Stimulated activated naive CD8-positive, alpha-beta T cell treated with anti-CD3 and anti-CD28 coated beads, Interleukin-15, Interleukin-2, amounts not matched to agents 100 U/mL and 50 U/mL, for 24 hours (primary cell): ENCODE data around the gene CGN.

Source experiments
- ATAC-seq: fragments of 150-1000 bp; cut with Tn5 transposase; one replicate; pipeline ENCODE4 v1.10.0; 2021
- DNase-seq: peaks from one replicate; pipeline ENCODE4 v3.0.0; 2021

CGN gene

GRCh38 chr1:151510957-151511635 lies at the start of gene CGN:
CGN (plus strand) TSS chr1:151511387; CDS start chr1:151518520, 7,133 bp downstream.
- ATAC-seq (peak; percentile 97), DNase-seq (peak; percentile 87)

- DNase-seq: no peak
- ATAC-seq: no peak
Observed at GRCh38 chr1:151461694-151462093, 49.5 kb upstream of the CGN start.

GRCh38 chr1:151465026-151465425 lies 46.2 kb upstream of the CGN start:
- no peak for DNase-seq
- no peak for ATAC-seq

GRCh38 chr1:151472856-151473731 lies 38.1 kb upstream of the CGN start:
- DNase-seq (peak; percentile 25), ATAC-seq (no peak)

- no peak for ATAC-seq
- DNase-seq: no peak
Observed at GRCh38 chr1:151474745-151475144, 36.4 kb upstream of the CGN start.

GRCh38 chr1:151475175-151475574 lies 36.0 kb upstream of the CGN start:
- ATAC-seq (peak; percentile 52), DNase-seq (no peak)

GRCh38 chr1:151476083-151476482 lies 35.1 kb upstream of the CGN start:
- ATAC-seq (no peak), DNase-seq (no peak)

- ATAC-seq (no peak), DNase-seq (no peak)
Observed at GRCh38 chr1:151477066-151477465, 34.1 kb upstream of the CGN start.

GRCh38 chr1:151478140-151478812 lies 32.9 kb upstream of the CGN start:
- ATAC-seq (no peak), DNase-seq (no peak)

- DNase-seq (no peak), ATAC-seq (no peak)
Observed at GRCh38 chr1:151478923-151479322, 32.3 kb upstream of the CGN start.

GRCh38 chr1:151479462-151479861 lies 31.7 kb upstream of the CGN start:
- no peak for ATAC-seq
- DNase-seq: no peak

GRCh38 chr1:151482017-151482416 lies 29.2 kb upstream of the CGN start:
- no peak for ATAC-seq
- DNase-seq: no peak

- ATAC-seq (no peak), DNase-seq (no peak)
Observed at GRCh38 chr1:151485685-151486255, 25.4 kb upstream of the CGN start.

- no peak for DNase-seq
- no peak for ATAC-seq
Observed at GRCh38 chr1:151486557-151486956, 24.6 kb upstream of the CGN start.

- ATAC-seq (no peak), DNase-seq (no peak)
Observed at GRCh38 chr1:151491641-151492040, 19.5 kb upstream of the CGN start.

- ATAC-seq (no peak), DNase-seq (no peak)
Observed at GRCh38 chr1:151492120-151492519, 19.1 kb upstream of the CGN start.

GRCh38 chr1:151493042-151493441 lies 18.1 kb upstream of the CGN start:
- DNase-seq (no peak), ATAC-seq (no peak)

GRCh38 chr1:151494741-151495281 lies 16.4 kb upstream of the CGN start:
- ATAC-seq (peak; percentile 77), DNase-seq (no peak)

GRCh38 chr1:151495316-151495715 lies 15.9 kb upstream of the CGN start:
- no peak for ATAC-seq
- DNase-seq: no peak

GRCh38 chr1:151499365-151499764 lies 11.8 kb upstream of the CGN start:
- ATAC-seq (no peak), DNase-seq (no peak)

GRCh38 chr1:151499930-151500329 lies 11.3 kb upstream of the CGN start:
- DNase-seq (no peak), ATAC-seq (no peak)

- no peak for DNase-seq
- no peak for ATAC-seq
Observed at GRCh38 chr1:151501474-151501873, 9.7 kb upstream of the CGN start.
